Natural killer cell (primary cell): ENCODE measurements around the gene RNF223. TPM values are rescaled to one million over a fixed set of nuclear protein-coding genes. Genes with fewer than 3 reads are reported as not detected.
"Not testable (repeated sequence)": the region's sequence is repeated elsewhere in the genome, so short reads cannot be mapped to it uniquely, and the experiment has no call there.

Experiments used
- ATAC-seq, 3 donors: fragments of 150-1000 bp in 2 of 3; fragments of 200-7000 bp in 1 of 3; cut with Tn5 transposase; 1 replicate in 1 of 3; 2 replicates in 2 of 3; pipeline ENCODE4 v1.10.0; 2021; ENCODE audit warnings: mild to moderate bottlenecking in 2 of 3, moderate library complexity in 2 of 3
- DNase-seq, 2 donors: peaks; one replicate each; pipeline versions ENCODE4 v3.0.0 to v3.0.0-alpha.2; 2013 to 2021; ENCODE audit warnings: mixed read lengths in 1 of 2
- H3K27ac ChIP-seq: one replicate; pipeline ENCODE4 v1.5.1; 2013; ENCODE audit warnings: mild to moderate bottlenecking, low read length
- H3K27me3 ChIP-seq: one replicate; pipeline ENCODE4 v1.6.1; 2013; ENCODE audit warnings: low read length; ENCODE audit not compliant: control insufficient read depth, insufficient read depth
- H3K36me3 ChIP-seq: one replicate; pipeline ENCODE4 v1.6.1; 2013; ENCODE audit warnings: low read length; ENCODE audit not compliant: control insufficient read depth, insufficient read depth
- H3K4me1 ChIP-seq: one replicate; pipeline ENCODE4 v1.6.1; 2013; ENCODE audit warnings: low read length; ENCODE audit not compliant: control insufficient read depth, insufficient read depth
- H3K4me3 ChIP-seq: one replicate; pipeline ENCODE4 v1.5.1; 2013; ENCODE audit warnings: low read length
- H3K9me3 ChIP-seq: one replicate; pipeline ENCODE4 v1.6.1; 2013; ENCODE audit warnings: low read length; ENCODE audit not compliant: control insufficient read depth, insufficient read depth
- H3K27ac Mint-ChIP-seq, 2 donors: one replicate each; pipeline ENCODE4 v1.8.0; 2022; ENCODE audit warnings: mild to moderate bottlenecking in 2 of 2, mixed read lengths in 2 of 2, moderate library complexity in 1 of 2
- H3K27me3 Mint-ChIP-seq, 2 donors: one replicate each; pipeline ENCODE4 v1.8.0; 2022; ENCODE audit warnings: low read depth in 2 of 2, mixed read lengths in 2 of 2
- H3K36me3 Mint-ChIP-seq: one replicate; pipeline ENCODE4 v1.8.0; 2022; ENCODE audit warnings: mixed read lengths
- H3K4me1 Mint-ChIP-seq, 2 donors: one replicate each; pipeline ENCODE4 v1.8.0; 2022; ENCODE audit warnings: mixed read lengths in 2 of 2
- H3K4me3 Mint-ChIP-seq: one replicate; pipeline ENCODE4 v1.8.0; 2022; ENCODE audit warnings: mild to moderate bottlenecking, moderate library complexity, mixed read lengths
- H3K9me3 Mint-ChIP-seq, 2 donors: one replicate each; pipeline ENCODE4 v1.8.0; 2022; ENCODE audit warnings: mixed read lengths in 2 of 2
- CTCF ChIP-seq: fragments of 200-600 bp; IDR thresholded peaks from one replicate; pipeline ENCODE4 v1.8.0; 2022; ENCODE audit warnings: antibody characterized with exemption
- WGBS: methylation state at CpG from one replicate; pipeline ENCODE4 v1.1.7; 2013; ENCODE audit warnings: missing lambda C conversion rate; ENCODE audit not compliant: insufficient coverage; 5-methylcytosine and 5-hydroxymethylcytosine counted together
- intact Hi-C: fragments of 100-400 bp; cut with micrococcal nuclease; formaldehyde crosslinking; loops from one replicate; pipeline ENCODE4 v1.14.2; 2022
- total RNA-seq, 4 donors: library from RNA; stranded (reverse); fragments of 120-200 nt in 1 of 4; gene quantifications; one replicate each; pipeline versions ENCODE4 v1.2.3 to v1.2.4, GENCODE V29; 2013 to 2022

RNF223 gene
- total RNA-seq, 3 donors from 2014 or later (not counting 1 experiment from before 2014, with no cell fraction given) = not detected

DNA sequence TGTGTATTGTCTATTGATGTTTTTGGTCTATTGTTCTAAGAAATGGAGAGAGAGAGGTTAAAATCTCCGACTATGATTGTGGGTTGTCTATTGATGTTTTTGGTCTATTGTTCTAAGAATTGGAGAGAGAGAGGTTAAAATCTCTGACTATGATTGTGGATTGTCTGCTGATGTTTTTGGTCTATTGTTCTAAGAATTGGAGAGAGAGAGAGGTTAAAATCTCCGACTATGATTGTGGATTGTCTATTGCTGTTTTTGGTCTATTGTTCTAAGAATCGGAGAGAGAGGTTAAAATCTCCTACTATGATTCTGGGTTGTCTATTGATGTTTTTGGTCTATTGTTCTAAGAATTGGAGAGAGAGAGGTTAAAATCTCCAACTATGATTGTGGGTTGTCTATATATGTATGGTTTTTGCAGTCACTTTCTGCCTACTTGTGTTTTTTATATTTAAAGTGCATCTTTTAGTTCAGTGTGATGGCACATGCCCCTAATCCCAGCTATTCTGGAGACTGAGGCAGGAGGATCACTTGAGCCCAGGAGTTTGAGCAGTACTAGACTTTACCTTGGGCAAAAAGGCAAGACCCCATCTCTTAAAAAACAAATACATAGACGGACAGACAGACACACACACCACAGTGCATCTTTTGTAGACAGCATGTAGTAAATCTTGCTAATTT lies 25.5 kb upstream of the RNF223 start:
- Histone ChIP-seq H3K27ac (no peak overlapping the region), H3K4me3 (no peak overlapping the region), H3K9me3 (no peaks in the 10 kb centered on the region), H3K27me3 (no peaks in the 10 kb centered on the region), H3K4me1 (no peaks in the 10 kb centered on the region), H3K36me3 (no peaks in the 10 kb centered on the region)
- peaks cover 0 to 5% of the 10 kb centered on the region in 2 donors for H3K4me1 Mint-ChIP-seq
- TF ChIP-seq CTCF = no peak
- WGBS = 74% methylated on average over 3 of the region's 4 CpGs
- H3K4me3 Mint-ChIP-seq = no peak overlapping the region
- no peaks in the 10 kb centered on the region for H3K27me3 Mint-ChIP-seq
- ATAC-seq (no peak), DNase-seq (no peak)
- no peak overlapping the region for H3K27ac Mint-ChIP-seq
- no peaks in the 10 kb centered on the region for H3K36me3 Mint-ChIP-seq
- no peaks in the 10 kb centered on the region for H3K9me3 Mint-ChIP-seq
- intact Hi-C loops = no loop called here

DNA sequence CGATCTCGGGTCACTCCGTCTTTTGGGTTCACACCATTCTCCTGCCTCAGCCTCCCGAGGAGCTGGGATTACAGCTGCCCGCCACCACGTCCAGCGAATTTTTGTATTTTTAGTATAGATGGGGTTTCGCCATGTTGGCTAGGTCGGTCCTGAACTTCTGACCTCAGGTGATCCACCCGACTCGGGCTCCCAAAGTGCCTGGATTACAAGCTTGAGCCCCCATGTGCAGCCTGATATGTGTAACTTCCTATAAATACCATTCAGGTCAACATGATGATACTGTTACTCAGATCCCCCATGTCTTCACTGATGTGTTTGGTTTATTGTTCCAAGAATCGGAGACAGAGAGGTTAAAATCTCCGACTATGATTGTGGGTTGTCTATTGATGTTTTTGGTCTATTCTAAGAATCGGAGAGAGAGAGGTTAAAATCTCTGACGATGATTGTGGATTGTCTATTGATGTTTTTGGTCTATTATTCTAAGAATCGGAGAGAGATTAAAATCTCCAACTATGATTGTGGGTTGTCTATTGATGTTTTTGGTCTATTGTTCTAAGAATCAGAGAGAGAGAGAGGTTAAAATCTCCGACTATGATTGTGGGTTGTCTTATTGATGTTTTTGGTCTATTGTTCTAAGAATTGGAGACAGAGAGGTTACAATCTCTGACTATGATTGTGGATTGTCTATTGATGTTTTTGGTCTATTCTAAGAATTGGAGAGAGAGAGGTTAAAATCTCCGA lies 24.7 kb upstream of the RNF223 start:
- no peak overlapping the region for H3K27ac Mint-ChIP-seq

DNA sequence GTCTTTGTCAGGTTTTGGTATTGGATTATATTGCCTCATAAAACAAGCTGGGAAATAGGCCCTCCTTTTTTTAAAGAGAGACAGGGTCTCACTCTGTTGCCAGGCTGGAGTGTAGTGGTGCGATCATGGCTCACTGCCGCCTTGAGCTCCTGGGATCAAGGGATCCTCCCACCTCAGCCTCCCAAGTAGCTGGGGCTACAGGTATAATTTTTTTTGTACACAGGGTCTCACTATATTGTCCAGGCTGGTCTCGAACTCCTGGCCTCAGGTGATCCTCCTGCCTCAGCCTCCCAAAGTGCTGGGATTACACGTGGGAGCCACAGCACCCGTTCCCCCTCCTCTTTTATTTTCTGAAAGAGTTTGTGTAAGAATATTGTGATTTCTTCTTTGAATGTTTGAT lies 22.0 kb upstream of the RNF223 start:
- H3K27ac ChIP-seq, H3K9me3 ChIP-seq, H3K36me3 ChIP-seq, H3K27me3 Mint-ChIP-seq, intact Hi-C loops, H3K36me3 Mint-ChIP-seq, ATAC-seq, H3K4me1 ChIP-seq, H3K27me3 ChIP-seq, H3K9me3 Mint-ChIP-seq, H3K4me3 ChIP-seq, H3K27ac Mint-ChIP-seq, H3K4me3 Mint-ChIP-seq, H3K4me1 Mint-ChIP-seq, DNase-seq: not testable (repeated sequence)
- 94% methylated on average over 5 of the region's 5 CpGs for WGBS

More for the DNA sequence above, 24.7 kb upstream of the RNF223 start:
- Mint-ChIP-seq H3K9me3 (no peaks in the 10 kb centered on the region), H3K4me3 (no peak overlapping the region), H3K36me3 (no peaks in the 10 kb centered on the region), H3K4me1 (no peaks in the 10 kb centered on the region), H3K27me3 (no peaks in the 10 kb centered on the region)
- Histone ChIP-seq H3K36me3 (no peaks in the 10 kb centered on the region), H3K27ac (no peak overlapping the region), H3K4me1 (no peaks in the 10 kb centered on the region), H3K9me3 (no peaks in the 10 kb centered on the region), H3K27me3 (no peaks in the 10 kb centered on the region), H3K4me3 (no peak overlapping the region)
- intact Hi-C loops = no loop called here
- DNase-seq (peak in 1 of 2 donors; percentile 41), ATAC-seq (no peak)
- TF ChIP-seq CTCF = no peak
- 89% methylated on average over 18 of the region's 18 CpGs for WGBS

DNA sequence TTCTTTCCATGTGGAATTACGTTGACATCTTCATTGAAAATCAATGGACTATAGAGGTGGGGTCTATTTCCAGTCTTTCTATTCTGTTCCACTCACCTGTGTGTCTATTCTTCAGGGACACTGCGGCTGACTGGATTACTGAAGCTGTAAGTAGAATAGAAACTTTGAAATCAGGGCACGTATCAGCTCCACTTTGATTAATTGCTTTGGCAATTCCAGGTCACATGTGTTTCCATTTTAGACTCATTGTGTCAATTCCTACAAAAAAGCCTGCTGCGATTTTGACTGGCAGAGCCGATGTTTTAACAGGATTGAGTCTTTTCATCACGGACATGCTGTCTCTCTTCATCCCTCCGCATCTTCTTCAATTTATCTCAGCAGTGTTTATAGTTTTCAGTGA lies 20.9 kb upstream of the RNF223 start:
- Mint-ChIP-seq H3K9me3 (no peaks in the 10 kb centered on the region), H3K36me3 (no peaks in the 10 kb centered on the region), H3K27ac (no peak overlapping the region), H3K27me3 (no peaks in the 10 kb centered on the region), H3K4me1 (peaks cover 0 to 6% of the 10 kb centered on the region in 2 donors), H3K4me3 (no peak overlapping the region)
- Histone ChIP-seq H3K4me1 (no peaks in the 10 kb centered on the region), H3K27ac (no peak overlapping the region), H3K4me3 (no peak overlapping the region), H3K9me3 (no peaks in the 10 kb centered on the region), H3K36me3 (no peaks in the 10 kb centered on the region), H3K27me3 (no peaks in the 10 kb centered on the region)
- DNase-seq = no peak
- no peak for TF ChIP-seq CTCF
- no peak for ATAC-seq
- 84% methylated on average over 5 of the region's 7 CpGs for WGBS
- intact Hi-C loops = no loop called here
